ENCODE measurements around the gene FRMPD4. TPM values are rescaled to one million over a fixed set of nuclear protein-coding genes. Genes with fewer than 3 reads are reported as not detected.

FRMPD4 gene
- polyA plus RNA-seq, 6 donors from 2014 or later = not detected

- no peak for DNase-seq
- no peak for ATAC-seq (ENCODE audit: low read depth in 2 of 2)
- Mint-ChIP-seq H3K4me3 (peak overlapping the region in 1 of 8 donors; percentile 1), H3K27me3 (peaks cover 0 to 17% (median 8%) of the 10 kb centered on the region in 3 donors), H3K4me1 (no peaks in the 10 kb centered on the region), H3K27ac (no peak overlapping the region), H3K9me3 (peaks cover 0 to 6% (median 1%) of the 10 kb centered on the region in 7 donors), H3K36me3 (no peaks in the 10 kb centered on the region)
Measured at GRCh38 chrX:12367254-12367653, 229.0 kb downstream of the FRMPD4 start.

- no peak overlapping the region for H3K27ac Mint-ChIP-seq
- H3K4me1 Mint-ChIP-seq = no peaks in the 10 kb centered on the region
- no peak for DNase-seq
- H3K27me3 Mint-ChIP-seq = peaks cover 7 to 30% (median 8%) of the 10 kb centered on the region in 3 donors
- ATAC-seq (ENCODE audit: low read depth in 2 of 2) = no peak
- H3K36me3 Mint-ChIP-seq = no peaks in the 10 kb centered on the region
- peaks cover 0 to 2% (median 0%) of the 10 kb centered on the region in 7 donors for H3K9me3 Mint-ChIP-seq
- no peak overlapping the region for H3K4me3 Mint-ChIP-seq
Measured at GRCh38 chrX:12370497-12370986, 232.3 kb downstream of the FRMPD4 start.

- DNase-seq (no peak), ATAC-seq (ENCODE audit: low read depth in 2 of 2) (no peak)
- Mint-ChIP-seq H3K27me3 (peaks cover 7 to 22% (median 8%) of the 10 kb centered on the region in 3 donors), H3K27ac (no peak overlapping the region), H3K36me3 (no peaks in the 10 kb centered on the region), H3K4me3 (no peak overlapping the region), H3K9me3 (peaks cover 0 to 1% (median 0%) of the 10 kb centered on the region in 7 donors), H3K4me1 (no peaks in the 10 kb centered on the region)
Measured at GRCh38 chrX:12372111-12372510, 233.8 kb downstream of the FRMPD4 start.

GRCh38 chrX:12374286-12374685, 236.0 kb downstream of the FRMPD4 start:
- Mint-ChIP-seq H3K9me3 (peaks cover 0 to 2% (median 0%) of the 10 kb centered on the region in 7 donors), H3K36me3 (no peaks in the 10 kb centered on the region), H3K27me3 (peaks cover 4 to 24% (median 15%) of the 10 kb centered on the region in 3 donors), H3K4me1 (no peaks in the 10 kb centered on the region), H3K27ac (peak overlapping the region in 1 of 6 donors; percentile 70), H3K4me3 (no peak overlapping the region)
- no peak for DNase-seq
- no peak for ATAC-seq (ENCODE audit: low read depth in 2 of 2)

DNA sequence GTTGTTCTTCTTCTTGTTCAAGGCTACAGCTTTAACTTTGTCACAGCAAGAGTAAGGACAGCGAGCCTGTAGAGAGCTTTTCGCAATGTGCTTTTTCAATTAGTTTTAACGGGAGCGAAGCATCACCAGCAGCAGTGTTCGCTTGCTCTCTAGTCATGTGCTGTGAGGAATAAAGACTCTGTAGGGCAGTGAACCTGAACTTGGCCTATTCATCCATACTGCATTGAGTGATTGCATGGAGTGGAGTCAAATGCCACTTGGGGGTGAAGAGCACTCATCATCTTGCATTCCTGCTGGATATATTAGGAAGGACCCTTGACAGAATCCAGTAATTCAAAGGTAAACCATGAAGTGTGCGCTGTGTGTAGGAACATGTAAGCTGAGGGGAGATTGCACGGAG, 240.0 kb downstream of the FRMPD4 start:
- no peak overlapping the region for H3K4me3 Mint-ChIP-seq
- DNase-seq = no peak
- H3K36me3 Mint-ChIP-seq = no peaks in the 10 kb centered on the region
- no peaks in the 10 kb centered on the region for H3K4me1 Mint-ChIP-seq
- no peak for ATAC-seq (ENCODE audit: low read depth in 2 of 2)
- peaks cover 0 to 2% (median 0%) of the 10 kb centered on the region in 7 donors for H3K9me3 Mint-ChIP-seq
- H3K27me3 Mint-ChIP-seq = peaks cover 0 to 34% (median 23%) of the 10 kb centered on the region in 3 donors
- no peak overlapping the region for H3K27ac Mint-ChIP-seq

DNA sequence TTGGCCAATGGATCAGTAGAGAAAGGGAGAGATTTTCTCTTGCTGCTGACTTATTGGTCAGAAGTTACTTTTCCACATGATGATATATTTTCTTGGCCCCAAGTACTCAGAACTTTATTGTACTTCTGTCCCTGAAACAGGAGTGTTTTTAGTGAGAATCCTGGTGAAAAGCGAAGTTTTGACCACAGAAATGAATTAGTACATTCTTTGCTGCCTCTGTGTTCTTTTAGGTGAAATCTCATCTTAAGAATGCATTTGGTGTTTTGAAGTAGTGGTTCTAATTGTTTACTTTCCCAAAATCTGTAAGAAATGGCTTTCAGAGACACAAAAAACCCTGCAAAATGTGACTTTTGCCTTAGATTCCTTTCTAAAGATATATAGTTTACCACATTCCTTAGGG, 240.4 kb downstream of the FRMPD4 start:
- H3K27ac Mint-ChIP-seq = no peak overlapping the region
- H3K4me3 Mint-ChIP-seq = no peak overlapping the region
- H3K27me3 Mint-ChIP-seq = peaks cover 0 to 34% (median 23%) of the 10 kb centered on the region in 3 donors
- DNase-seq (no peak), ATAC-seq (ENCODE audit: low read depth in 2 of 2) (no peak)
- H3K36me3 Mint-ChIP-seq = no peaks in the 10 kb centered on the region
- H3K9me3 Mint-ChIP-seq = peaks cover 0 to 2% (median 0%) of the 10 kb centered on the region in 7 donors
- H3K4me1 Mint-ChIP-seq = no peaks in the 10 kb centered on the region

DNA sequence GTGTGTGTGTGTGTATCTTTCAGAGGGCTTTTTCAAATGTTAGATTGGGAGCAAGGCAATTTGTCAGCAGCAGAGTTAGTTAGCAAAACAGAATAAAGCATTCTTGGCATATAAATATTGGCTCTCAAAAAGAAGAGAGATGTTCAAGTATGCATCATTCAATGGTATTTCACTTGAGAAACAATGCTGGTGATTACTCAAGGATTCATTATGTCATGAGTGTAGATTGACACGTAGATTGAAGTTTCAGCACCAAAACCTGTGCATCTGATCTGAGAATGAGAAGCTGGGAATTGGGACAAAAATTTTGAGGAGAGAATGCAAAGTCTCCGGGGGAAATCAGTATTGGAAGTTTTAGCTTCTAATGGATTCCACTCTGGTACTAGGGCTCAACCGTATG, 241.4 kb downstream of the FRMPD4 start:
- H3K4me3 Mint-ChIP-seq = no peak overlapping the region
- H3K27me3 Mint-ChIP-seq = peaks cover 0 to 27% (median 17%) of the 10 kb centered on the region in 3 donors
- H3K4me1 Mint-ChIP-seq = no peaks in the 10 kb centered on the region

DNA sequence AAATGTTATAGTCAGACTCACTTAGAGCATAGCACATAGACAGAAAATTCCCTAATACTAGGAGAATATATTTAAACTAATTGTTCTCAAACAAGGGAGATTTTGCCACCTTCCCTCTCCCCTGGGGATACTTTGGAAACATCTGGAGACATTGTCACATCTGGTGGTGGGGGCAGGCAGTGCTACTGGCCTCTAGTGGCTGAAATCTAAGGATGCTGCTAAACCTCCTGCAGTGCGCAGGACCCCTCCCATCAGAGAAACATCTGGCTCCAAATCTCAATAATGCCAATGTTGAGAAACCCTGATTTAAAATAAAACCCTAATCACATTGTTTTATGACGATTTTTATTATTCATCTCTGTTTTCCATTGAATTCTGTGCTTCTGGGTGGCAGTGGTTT, 244.9 kb downstream of the FRMPD4 start:
- peaks cover 0 to 3% (median 0%) of the 10 kb centered on the region in 7 donors for H3K9me3 Mint-ChIP-seq
- no peaks in the 10 kb centered on the region for H3K36me3 Mint-ChIP-seq
- ATAC-seq (ENCODE audit: low read depth in 2 of 2) (no peak), DNase-seq (no peak)
- H3K27ac Mint-ChIP-seq = no peak overlapping the region
- peaks cover 0 to 22% (median 11%) of the 10 kb centered on the region in 3 donors for H3K27me3 Mint-ChIP-seq
- H3K4me1 Mint-ChIP-seq = no peaks in the 10 kb centered on the region
- H3K4me3 Mint-ChIP-seq = no peak overlapping the region

More for the DNA sequence above, 241.4 kb downstream of the FRMPD4 start:
- Mint-ChIP-seq H3K36me3 (no peaks in the 10 kb centered on the region), H3K27ac (no peak overlapping the region), H3K9me3 (peaks cover 0 to 2% (median 0%) of the 10 kb centered on the region in 7 donors)
- DNase-seq = no peak
- ATAC-seq (ENCODE audit: low read depth in 2 of 2) = no peak

DNA sequence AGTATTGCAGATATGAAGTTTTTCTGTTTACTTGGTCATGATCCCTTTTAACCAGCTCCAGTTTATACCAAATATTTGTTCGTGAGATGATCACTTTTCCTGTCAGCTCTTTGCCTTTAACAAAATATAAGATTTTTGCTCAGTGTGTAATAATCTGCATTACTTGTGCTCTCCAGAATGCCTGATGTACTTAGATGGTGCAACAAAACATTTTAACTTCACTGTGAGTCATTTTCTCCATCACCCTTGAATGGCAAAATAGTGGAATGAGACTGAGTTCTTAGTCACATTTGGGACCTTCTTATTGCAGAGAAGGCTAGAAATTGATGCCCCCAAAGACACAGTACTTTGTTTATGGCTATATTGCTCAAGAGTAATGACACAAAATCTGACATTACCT, 252.0 kb downstream of the FRMPD4 start:
- Mint-ChIP-seq H3K27ac (no peak overlapping the region), H3K27me3 (peaks cover 0 to 5% (median 0%) of the 10 kb centered on the region in 3 donors), H3K4me1 (no peaks in the 10 kb centered on the region), H3K9me3 (peaks cover 6 to 37% (median 13%) of the 10 kb centered on the region in 7 donors), H3K4me3 (no peak overlapping the region), H3K36me3 (no peaks in the 10 kb centered on the region)
- no peak for ATAC-seq (ENCODE audit: low read depth in 2 of 2)
- DNase-seq = no peak

- Mint-ChIP-seq H3K4me1 (no peaks in the 10 kb centered on the region), H3K4me3 (no peak overlapping the region), H3K9me3 (peaks cover 0 to 18% (median 5%) of the 10 kb centered on the region in 7 donors), H3K27ac (no peak overlapping the region), H3K27me3 (peaks cover 0 to 7% (median 5%) of the 10 kb centered on the region in 3 donors), H3K36me3 (no peaks in the 10 kb centered on the region)
- ATAC-seq (ENCODE audit: low read depth in 2 of 2) (no peak), DNase-seq (no peak)
Measured at GRCh38 chrX:12396584-12396983, 258.3 kb downstream of the FRMPD4 start.

DNA sequence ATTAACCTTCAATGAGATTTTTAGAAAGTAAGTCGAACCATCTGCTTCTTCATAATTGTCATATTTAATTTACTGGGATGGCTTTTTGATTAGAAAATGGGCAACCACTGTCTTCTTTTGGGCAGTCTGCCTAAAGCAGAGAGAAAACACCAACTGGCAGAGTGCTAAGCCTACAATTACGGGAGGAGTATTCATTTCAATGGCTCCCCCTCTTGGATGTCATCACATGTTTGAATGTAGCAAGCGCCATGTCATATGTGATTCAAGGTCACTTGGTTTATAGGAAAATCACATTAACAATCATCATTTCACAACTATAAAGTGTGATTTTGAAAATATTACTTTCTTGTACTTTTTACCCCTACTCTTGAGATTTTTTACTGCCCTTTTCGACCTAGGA, 261.9 kb downstream of the FRMPD4 start:
- ATAC-seq (ENCODE audit: low read depth in 2 of 2) = no peak
- Mint-ChIP-seq H3K4me3 (no peak overlapping the region), H3K27ac (no peak overlapping the region), H3K4me1 (no peaks in the 10 kb centered on the region), H3K36me3 (no peaks in the 10 kb centered on the region), H3K9me3 (peaks cover 0 to 9% (median 5%) of the 10 kb centered on the region in 7 donors), H3K27me3 (peaks cover 0 to 23% (median 0%) of the 10 kb centered on the region in 3 donors)
- no peak for DNase-seq

DNA sequence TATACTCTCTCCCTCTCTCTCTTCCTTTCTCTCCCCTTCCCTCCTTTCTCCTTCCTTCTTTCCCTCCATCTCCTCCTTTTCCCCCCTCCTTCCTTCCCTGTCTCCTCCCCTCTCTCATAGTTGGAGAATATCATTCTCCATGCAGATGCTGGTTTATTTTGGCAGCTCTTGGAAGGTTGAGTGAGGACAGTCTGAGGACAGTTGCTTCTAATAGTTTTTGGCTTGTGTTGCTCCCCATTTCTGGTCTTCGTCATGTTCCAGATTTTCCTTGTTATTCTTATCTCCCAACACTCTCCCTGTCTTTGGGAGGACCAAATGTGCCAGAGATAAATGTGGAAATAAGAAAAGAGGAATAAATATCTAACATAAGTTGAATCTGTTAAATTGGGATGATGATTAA, 263.0 kb downstream of the FRMPD4 start:
- Mint-ChIP-seq H3K9me3 (peaks cover 0 to 9% (median 5%) of the 10 kb centered on the region in 7 donors), H3K36me3 (no peaks in the 10 kb centered on the region), H3K4me1 (no peaks in the 10 kb centered on the region), H3K27me3 (peaks cover 0 to 23% (median 0%) of the 10 kb centered on the region in 3 donors), H3K4me3 (no peak overlapping the region), H3K27ac (no peak overlapping the region)
- no peak for ATAC-seq (ENCODE audit: low read depth in 2 of 2)
- no peak for DNase-seq

- peaks cover 0 to 23% (median 6%) of the 10 kb centered on the region in 3 donors for H3K27me3 Mint-ChIP-seq
- H3K9me3 Mint-ChIP-seq = peaks cover 0 to 9% (median 5%) of the 10 kb centered on the region in 7 donors
- H3K27ac Mint-ChIP-seq = no peak overlapping the region
- no peak for DNase-seq
- no peaks in the 10 kb centered on the region for H3K36me3 Mint-ChIP-seq
- no peak overlapping the region for H3K4me3 Mint-ChIP-seq
- ATAC-seq (ENCODE audit: low read depth in 2 of 2) = no peak
- H3K4me1 Mint-ChIP-seq = no peaks in the 10 kb centered on the region
Measured at GRCh38 chrX:12403474-12404082, 265.3 kb downstream of the FRMPD4 start.

DNA sequence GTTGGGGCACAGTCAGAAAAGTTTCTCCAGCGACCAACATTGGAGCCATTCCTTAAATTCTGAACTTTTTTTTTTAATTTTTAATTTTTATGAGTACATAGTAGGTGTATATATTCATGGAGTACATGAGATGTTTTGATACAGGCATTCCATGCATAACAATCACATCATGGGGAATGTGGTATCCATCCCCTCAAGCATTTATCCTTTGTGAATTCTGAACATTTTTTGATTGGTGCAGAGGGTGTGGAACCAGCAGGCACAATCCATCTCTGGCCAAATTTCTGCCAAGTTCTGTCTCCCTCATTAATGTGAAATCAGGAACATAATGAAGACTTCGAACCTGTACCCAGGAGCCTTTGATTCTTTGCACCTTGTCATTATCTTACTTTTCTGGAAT, 267.0 kb downstream of the FRMPD4 start:
- no peak overlapping the region for H3K27ac Mint-ChIP-seq
- DNase-seq (no peak), ATAC-seq (ENCODE audit: low read depth in 2 of 2) (no peak)
- no peaks in the 10 kb centered on the region for H3K36me3 Mint-ChIP-seq
- H3K27me3 Mint-ChIP-seq = peaks cover 0 to 17% (median 6%) of the 10 kb centered on the region in 3 donors
- H3K4me3 Mint-ChIP-seq = no peak overlapping the region
- peaks cover 0 to 3% (median 0%) of the 10 kb centered on the region in 3 donors for H3K4me1 Mint-ChIP-seq
- H3K9me3 Mint-ChIP-seq = peaks cover 0 to 9% (median 5%) of the 10 kb centered on the region in 7 donors
